Esophagus muscularis mucosa (tissue), 4 donors: Measurements from ENCODE around the gene IL37.

ENCODE experiments used
- EP300 ChIP-seq: sonication (generic); formaldehyde crosslinking; IDR thresholded peaks from one replicate; pipeline ENCODE4 v1.6.1; 2017; ENCODE audit warnings: antibody characterized with exemption
- POLR2A ChIP-seq: fragments of 450-650 bp; IDR thresholded peaks from one replicate; pipeline ENCODE4 v1.6.1; 2017; ENCODE audit warnings: antibody characterized with exemption, moderate library complexity, mild to moderate bottlenecking, low read depth
- TF ChIP-seq, protein P1 (sequence below), 3 experiments: fragments of 200-600 bp in 2 of 3; fragments of 450-650 bp in 1 of 3; sonication (generic) in 2 of 3; IDR thresholded peaks; one replicate each; pipeline ENCODE4 v1.5.1; 2017 to 2019; ENCODE audit warnings: antibody characterized with exemption in 3 of 3, mild to moderate bottlenecking in 2 of 3, moderate library complexity in 1 of 3

DNA sequence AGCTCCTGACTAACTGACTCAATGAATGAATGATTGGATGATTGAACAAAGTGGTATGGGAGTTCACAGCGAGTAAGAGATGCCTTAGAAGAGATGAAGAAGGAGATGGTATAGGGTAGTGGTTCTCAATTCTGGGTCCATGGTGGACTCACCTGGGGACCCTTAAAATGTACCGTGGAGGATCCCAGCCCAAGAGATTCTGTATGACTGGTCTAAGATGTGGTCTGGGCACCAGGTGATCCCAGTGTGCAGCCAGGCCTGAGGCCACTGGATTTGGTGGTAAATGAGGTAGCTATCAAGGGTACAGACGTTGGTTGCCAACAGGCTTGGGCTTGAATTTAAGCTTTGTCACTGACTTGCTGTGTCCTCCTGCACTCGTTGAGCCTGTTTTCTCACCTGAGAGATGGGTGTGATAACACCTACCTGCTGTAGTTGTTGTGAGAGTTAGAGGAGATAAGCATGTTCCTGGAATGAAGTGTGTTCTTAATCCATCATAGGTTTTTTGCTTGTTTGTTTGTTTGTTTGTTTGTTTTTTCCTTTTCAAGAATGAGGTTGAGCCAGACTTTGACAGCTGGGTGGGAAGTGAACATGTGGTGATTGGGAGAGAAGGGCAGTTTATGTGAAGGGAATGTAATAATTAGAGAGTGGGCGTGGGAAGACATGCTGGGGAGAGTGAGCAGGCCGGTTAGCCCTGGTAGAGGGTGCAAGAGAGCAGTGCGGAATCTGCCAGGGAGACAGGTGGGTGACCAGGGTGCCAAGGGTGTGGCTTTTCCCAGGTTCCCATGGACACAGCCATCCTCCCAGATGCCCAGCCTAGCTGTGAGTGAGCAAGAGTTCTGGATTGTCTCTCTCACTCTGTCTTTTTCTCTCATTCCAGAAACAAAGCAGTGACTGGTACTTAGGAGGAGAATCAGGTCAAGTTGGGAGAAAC, 43.0 kb upstream of the IL37 start:
- TF ChIP-seq, protein P1, sequence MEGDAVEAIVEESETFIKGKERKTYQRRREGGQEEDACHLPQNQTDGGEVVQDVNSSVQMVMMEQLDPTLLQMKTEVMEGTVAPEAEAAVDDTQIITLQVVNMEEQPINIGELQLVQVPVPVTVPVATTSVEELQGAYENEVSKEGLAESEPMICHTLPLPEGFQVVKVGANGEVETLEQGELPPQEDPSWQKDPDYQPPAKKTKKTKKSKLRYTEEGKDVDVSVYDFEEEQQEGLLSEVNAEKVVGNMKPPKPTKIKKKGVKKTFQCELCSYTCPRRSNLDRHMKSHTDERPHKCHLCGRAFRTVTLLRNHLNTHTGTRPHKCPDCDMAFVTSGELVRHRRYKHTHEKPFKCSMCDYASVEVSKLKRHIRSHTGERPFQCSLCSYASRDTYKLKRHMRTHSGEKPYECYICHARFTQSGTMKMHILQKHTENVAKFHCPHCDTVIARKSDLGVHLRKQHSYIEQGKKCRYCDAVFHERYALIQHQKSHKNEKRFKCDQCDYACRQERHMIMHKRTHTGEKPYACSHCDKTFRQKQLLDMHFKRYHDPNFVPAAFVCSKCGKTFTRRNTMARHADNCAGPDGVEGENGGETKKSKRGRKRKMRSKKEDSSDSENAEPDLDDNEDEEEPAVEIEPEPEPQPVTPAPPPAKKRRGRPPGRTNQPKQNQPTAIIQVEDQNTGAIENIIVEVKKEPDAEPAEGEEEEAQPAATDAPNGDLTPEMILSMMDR (IDR thresholded peaks at IDR 0.05), result no peak
- no peak for TF ChIP-seq EP300
- TF ChIP-seq POLR2A, result no peak
